Measurements from ENCODE around the gene LUZP2. TPM values are rescaled to one million over a fixed set of nuclear protein-coding genes. Genes with fewer than 3 reads are reported as not detected.
"Not testable (repeated sequence)": the region's sequence is repeated elsewhere in the genome, so short reads cannot be mapped to it uniquely, and the experiment has no call there.

LUZP2 gene
- total RNA-seq, 2 experiments from 2014 or later = not detected

DNA sequence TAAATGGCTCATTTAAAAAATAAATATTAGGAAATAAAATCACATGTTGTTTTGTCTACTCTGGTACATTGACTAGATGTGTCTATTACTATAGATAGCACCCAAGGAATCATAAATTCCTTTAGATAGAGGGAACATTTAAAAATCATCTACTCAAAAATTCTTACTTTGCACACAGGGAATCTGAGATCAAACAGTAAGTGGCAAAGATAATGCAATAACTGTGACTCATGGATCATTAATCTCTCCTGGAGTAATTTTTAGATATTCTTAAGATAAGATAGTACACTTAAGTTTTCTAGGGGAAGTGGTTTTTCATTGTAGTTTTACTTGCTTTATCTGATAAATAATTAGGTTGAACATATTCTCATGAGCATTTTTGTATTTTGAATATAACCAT is 468.9 kb downstream of the LUZP2 start:
- ATAC-seq (ENCODE audit: poor library complexity) (no peak), DNase-seq (no peak)
- Histone ChIP-seq H3K27ac (ENCODE audit: low read depth in 1 of 2, low read length in 2 of 2) (no peak overlapping the region), H3K4me3 (ENCODE audit: low read length) (no peak overlapping the region), H3K27me3 (ENCODE audit: control insufficient read depth in 1 of 2, insufficient read depth in 2 of 2, low read length in 2 of 2) (no peaks in the 10 kb centered on the region), H3K36me3 (ENCODE audit: insufficient read depth, low read length) (no peaks in the 10 kb centered on the region), H3K9me3 (ENCODE audit: control insufficient read depth in 1 of 2, insufficient read depth in 1 of 2, low read length in 2 of 2) (no peaks in the 10 kb centered on the region), H3K4me1 (ENCODE audit: insufficient read depth, low read length) (no peaks in the 10 kb centered on the region)
- no peak overlapping the region for H3K27ac Mint-ChIP-seq
- H3K4me3 Mint-ChIP-seq = no peak overlapping the region
- TF ChIP-seq CTCF (IDR thresholded peaks at IDR 0.05) = no peak
- H3K4me1 Mint-ChIP-seq (ENCODE audit: low read depth) = no peaks in the 10 kb centered on the region
- H3K9me3 Mint-ChIP-seq = peaks cover 7% of the 10 kb centered on the region
- ChIA-PET POLR2A (no interaction called here), CTCF (no interaction called here)
- no peaks in the 10 kb centered on the region for H3K27me3 Mint-ChIP-seq
- intact Hi-C loops (cut with DNase I, micrococcal nuclease) = no loop called here
- no peaks in the 10 kb centered on the region for H3K36me3 Mint-ChIP-seq (ENCODE audit: low read depth)

DNA sequence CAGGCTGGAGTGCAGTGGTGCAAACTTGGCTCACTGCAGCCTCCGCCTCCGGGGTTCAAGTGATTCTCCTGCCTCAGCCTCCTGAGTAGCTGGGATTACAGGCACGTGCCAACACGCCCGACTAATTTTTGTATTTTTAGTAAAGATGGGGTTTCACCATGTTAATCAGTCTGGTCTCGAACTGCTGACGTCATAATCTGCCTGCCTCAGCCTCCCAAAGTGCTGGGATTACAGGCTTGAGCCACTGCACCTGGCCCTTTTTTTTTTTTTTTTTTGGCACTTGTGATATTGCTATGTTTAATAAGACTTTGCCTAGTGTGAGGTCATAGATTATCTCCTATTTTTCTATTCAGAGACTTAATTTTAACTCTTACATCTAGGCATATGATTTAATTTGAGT is 497.1 kb downstream of the LUZP2 start:
- H3K27me3 ChIP-seq (ENCODE audit: control insufficient read depth in 1 of 2, insufficient read depth in 2 of 2, low read length in 2 of 2); H3K4me1 Mint-ChIP-seq (ENCODE audit: low read depth); intact Hi-C loops (cut with DNase I, micrococcal nuclease); H3K9me3 ChIP-seq (ENCODE audit: control insufficient read depth in 1 of 2, insufficient read depth in 1 of 2, low read length in 2 of 2); H3K4me3 ChIP-seq (ENCODE audit: low read length); H3K36me3 Mint-ChIP-seq (ENCODE audit: low read depth); H3K4me3 Mint-ChIP-seq; H3K27ac Mint-ChIP-seq; H3K27ac ChIP-seq (ENCODE audit: low read depth in 1 of 2, low read length in 2 of 2); DNase-seq; CTCF ChIA-PET; ATAC-seq (ENCODE audit: poor library complexity); POLR2A ChIA-PET; H3K4me1 ChIP-seq (ENCODE audit: insufficient read depth, low read length); H3K27me3 Mint-ChIP-seq; H3K36me3 ChIP-seq (ENCODE audit: insufficient read depth, low read length); H3K9me3 Mint-ChIP-seq: not testable (repeated sequence)

GRCh38 chr11:24999929-25000328 is 503.1 kb downstream of the LUZP2 start:
- H3K4me1 ChIP-seq (ENCODE audit: insufficient read depth, low read length); ATAC-seq (ENCODE audit: poor library complexity); H3K36me3 Mint-ChIP-seq (ENCODE audit: low read depth); H3K27ac Mint-ChIP-seq; DNase-seq; H3K27me3 ChIP-seq (ENCODE audit: control insufficient read depth in 1 of 2, insufficient read depth in 2 of 2, low read length in 2 of 2); H3K4me3 Mint-ChIP-seq; H3K36me3 ChIP-seq (ENCODE audit: insufficient read depth, low read length); intact Hi-C loops (cut with DNase I, micrococcal nuclease); H3K9me3 Mint-ChIP-seq; POLR2A ChIA-PET; H3K9me3 ChIP-seq (ENCODE audit: control insufficient read depth in 1 of 2, insufficient read depth in 1 of 2, low read length in 2 of 2); H3K27me3 Mint-ChIP-seq; H3K4me3 ChIP-seq (ENCODE audit: low read length); H3K27ac ChIP-seq (ENCODE audit: low read depth in 1 of 2, low read length in 2 of 2); H3K4me1 Mint-ChIP-seq (ENCODE audit: low read depth); CTCF ChIA-PET: not testable (repeated sequence)

GRCh38 chr11:25037431-25037830 is 540.6 kb downstream of the LUZP2 start:
- no peak for DNase-seq
- POLR2A ChIA-PET = no interaction called here
- H3K9me3 Mint-ChIP-seq = peaks cover 19% of the 10 kb centered on the region
- H3K27me3 ChIP-seq (ENCODE audit: control insufficient read depth in 1 of 2, insufficient read depth in 2 of 2, low read length in 2 of 2) = no peaks in the 10 kb centered on the region
- no peak overlapping the region for H3K27ac Mint-ChIP-seq
- H3K4me1 ChIP-seq (ENCODE audit: insufficient read depth, low read length) = no peaks in the 10 kb centered on the region
- peaks cover 0 to 9% of the 10 kb centered on the region in 2 experiments for H3K9me3 ChIP-seq (ENCODE audit: control insufficient read depth in 1 of 2, insufficient read depth in 1 of 2, low read length in 2 of 2)
- CTCF ChIA-PET = no interaction called here
- no peaks in the 10 kb centered on the region for H3K27me3 Mint-ChIP-seq
- H3K36me3 Mint-ChIP-seq (ENCODE audit: low read depth) = no peaks in the 10 kb centered on the region
- H3K4me3 ChIP-seq (ENCODE audit: low read length) = no peak overlapping the region
- no peak for TF ChIP-seq CTCF (IDR thresholded peaks at IDR 0.05)
- H3K4me3 Mint-ChIP-seq = no peak overlapping the region
- intact Hi-C loops (cut with DNase I, micrococcal nuclease) = no loop called here
- no peak for ATAC-seq (ENCODE audit: poor library complexity)
- no peaks in the 10 kb centered on the region for H3K4me1 Mint-ChIP-seq (ENCODE audit: low read depth)
- H3K36me3 ChIP-seq (ENCODE audit: insufficient read depth, low read length) = no peaks in the 10 kb centered on the region
- no peak overlapping the region for H3K27ac ChIP-seq (ENCODE audit: low read depth in 1 of 2, low read length in 2 of 2)
